GM12801 (cell line): Measurements from ENCODE around the gene MAPT.

Source experiments
- TF ChIP-seq, protein P1 (sequence below): IDR thresholded peaks from one replicate; pipeline ENCODE4 v1.5.1; 2011; ENCODE audit warnings: control low read depth; ENCODE audit not compliant: insufficient read length; ENCODE audit errors: extremely low read depth

Gene MAPT

GRCh38 chr17:45848405-45848804 is 45.9 kb upstream of the MAPT start:
- TF ChIP-seq, protein P1, sequence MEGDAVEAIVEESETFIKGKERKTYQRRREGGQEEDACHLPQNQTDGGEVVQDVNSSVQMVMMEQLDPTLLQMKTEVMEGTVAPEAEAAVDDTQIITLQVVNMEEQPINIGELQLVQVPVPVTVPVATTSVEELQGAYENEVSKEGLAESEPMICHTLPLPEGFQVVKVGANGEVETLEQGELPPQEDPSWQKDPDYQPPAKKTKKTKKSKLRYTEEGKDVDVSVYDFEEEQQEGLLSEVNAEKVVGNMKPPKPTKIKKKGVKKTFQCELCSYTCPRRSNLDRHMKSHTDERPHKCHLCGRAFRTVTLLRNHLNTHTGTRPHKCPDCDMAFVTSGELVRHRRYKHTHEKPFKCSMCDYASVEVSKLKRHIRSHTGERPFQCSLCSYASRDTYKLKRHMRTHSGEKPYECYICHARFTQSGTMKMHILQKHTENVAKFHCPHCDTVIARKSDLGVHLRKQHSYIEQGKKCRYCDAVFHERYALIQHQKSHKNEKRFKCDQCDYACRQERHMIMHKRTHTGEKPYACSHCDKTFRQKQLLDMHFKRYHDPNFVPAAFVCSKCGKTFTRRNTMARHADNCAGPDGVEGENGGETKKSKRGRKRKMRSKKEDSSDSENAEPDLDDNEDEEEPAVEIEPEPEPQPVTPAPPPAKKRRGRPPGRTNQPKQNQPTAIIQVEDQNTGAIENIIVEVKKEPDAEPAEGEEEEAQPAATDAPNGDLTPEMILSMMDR = no peak

- TF ChIP-seq, protein P1 = no peak
These were observed 45.4 kb upstream of the MAPT start for GRCh38 chr17:45848868-45849535.

DNA sequence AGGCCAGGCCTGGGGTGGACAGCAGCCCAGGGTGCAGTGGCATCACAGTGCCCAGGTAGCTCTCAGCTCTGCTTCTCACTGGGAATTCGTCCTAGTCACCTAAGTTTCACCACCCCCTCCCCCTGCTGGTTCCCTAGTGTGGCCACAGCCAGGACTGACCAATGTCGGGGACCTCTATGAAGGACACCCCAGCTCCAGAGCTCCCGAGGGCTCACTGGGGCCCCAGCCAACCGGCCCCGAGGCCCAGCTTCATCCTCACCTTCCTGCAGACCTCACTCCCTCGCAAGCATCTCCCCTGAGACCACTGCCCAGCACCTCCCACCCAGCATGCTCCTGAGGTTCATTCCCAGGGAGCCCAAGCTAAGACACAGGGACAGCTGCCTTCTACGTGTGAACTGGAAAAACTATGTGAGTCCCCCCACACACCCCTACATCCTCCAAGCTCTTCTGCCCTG is 44.8 kb upstream of the MAPT start:
- TF ChIP-seq, protein P1 = no peak

DNA sequence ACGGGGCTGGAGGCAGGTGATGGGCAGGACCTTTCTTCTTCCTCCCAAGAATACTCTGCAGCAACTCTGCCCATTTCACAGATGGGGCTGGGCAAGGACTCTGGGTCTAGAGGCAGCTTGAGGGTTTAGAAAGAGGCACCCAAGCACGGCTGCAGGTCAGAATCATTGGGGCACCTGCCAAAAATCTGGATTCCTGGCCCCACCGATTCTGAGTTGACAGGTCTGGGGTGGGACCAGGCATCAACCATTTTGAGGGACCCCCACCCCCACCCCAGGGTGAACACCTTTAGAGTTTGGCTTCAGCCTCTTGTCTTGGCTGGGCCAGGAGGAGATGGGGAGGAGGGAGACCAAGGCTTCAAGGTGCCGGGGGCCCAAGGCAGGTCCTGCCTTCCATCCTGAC is 44.3 kb upstream of the MAPT start:
- TF ChIP-seq, protein P1 = no peak

DNA sequence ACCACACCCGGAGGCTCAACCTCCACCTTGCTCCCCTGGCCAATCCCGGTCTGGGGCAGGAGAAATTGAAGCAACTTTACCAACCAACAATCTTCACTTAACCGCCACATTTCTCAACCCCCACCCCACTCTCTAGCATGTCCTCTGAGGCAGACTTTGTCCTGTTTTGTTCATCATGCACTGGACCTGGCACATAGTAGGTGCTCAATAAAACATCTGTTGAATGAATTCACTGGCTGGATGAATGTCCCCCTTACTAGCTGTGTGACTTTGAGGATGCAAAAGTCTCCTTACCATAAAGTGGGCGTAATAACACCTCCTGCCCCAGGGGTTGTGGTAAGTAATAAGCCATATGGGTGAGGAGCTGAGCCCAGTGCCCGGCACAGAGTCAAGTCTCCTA is 43.9 kb upstream of the MAPT start:
- TF ChIP-seq, protein P1 = no peak

GRCh38 chr17:45851022-45851421 is 43.3 kb upstream of the MAPT start:
- TF ChIP-seq, protein P1 = no peak

DNA sequence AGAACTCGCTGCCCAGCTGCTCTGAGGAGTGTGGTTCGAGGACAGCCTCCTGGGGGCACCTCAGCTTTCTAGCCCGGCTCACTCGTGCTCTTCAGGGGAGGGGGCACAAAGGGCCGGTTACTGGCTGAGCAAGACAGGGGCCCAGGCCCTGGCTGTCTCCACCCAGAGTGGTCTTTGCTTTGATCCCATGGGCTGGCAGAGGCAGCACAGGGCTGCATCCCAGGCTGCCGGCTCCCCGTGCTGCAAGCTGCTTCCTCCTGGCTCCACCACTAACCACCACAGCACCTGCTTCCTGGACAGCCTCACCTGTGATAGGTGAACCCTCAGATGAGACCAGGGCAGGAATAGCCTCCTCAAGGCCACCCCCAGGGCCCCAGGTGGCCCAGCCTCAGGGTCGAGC is 42.9 kb upstream of the MAPT start:
- TF ChIP-seq, protein P1 = no peak
